Stimulated activated naive CD8-positive, alpha-beta T cell treated with anti-CD3 and anti-CD28 coated beads, Interleukin-15, Interleukin-2, amounts not matched to agents 100 ng/mL and 50 ng/mL, for 24 hours (primary cell): Measurements from ENCODE around the gene RNF135.
"Not testable (repeated sequence)": the region's sequence is repeated elsewhere in the genome, so short reads cannot be mapped to it uniquely, and the experiment has no call there.

Source experiments
- H3K27ac Mint-ChIP-seq: one replicate; pipeline ENCODE4 v1.8.0; 2021; ENCODE audit warnings: mild to moderate bottlenecking, mixed read lengths
- H3K27me3 Mint-ChIP-seq: one replicate; pipeline ENCODE4 v1.8.0; 2021; ENCODE audit warnings: mixed read lengths
- H3K36me3 Mint-ChIP-seq: one replicate; pipeline ENCODE4 v1.8.0; 2021; ENCODE audit warnings: low read depth, mixed read lengths
- H3K4me1 Mint-ChIP-seq: one replicate; pipeline ENCODE4 v1.8.0; 2021; ENCODE audit warnings: low read depth, mixed read lengths
- H3K4me3 Mint-ChIP-seq: one replicate; pipeline ENCODE4 v1.8.0; 2021; ENCODE audit warnings: mild to moderate bottlenecking, mixed read lengths
- H3K9me3 Mint-ChIP-seq: one replicate; pipeline ENCODE4 v1.8.0; 2021; ENCODE audit warnings: mixed read lengths

The RNF135 gene, protein sequence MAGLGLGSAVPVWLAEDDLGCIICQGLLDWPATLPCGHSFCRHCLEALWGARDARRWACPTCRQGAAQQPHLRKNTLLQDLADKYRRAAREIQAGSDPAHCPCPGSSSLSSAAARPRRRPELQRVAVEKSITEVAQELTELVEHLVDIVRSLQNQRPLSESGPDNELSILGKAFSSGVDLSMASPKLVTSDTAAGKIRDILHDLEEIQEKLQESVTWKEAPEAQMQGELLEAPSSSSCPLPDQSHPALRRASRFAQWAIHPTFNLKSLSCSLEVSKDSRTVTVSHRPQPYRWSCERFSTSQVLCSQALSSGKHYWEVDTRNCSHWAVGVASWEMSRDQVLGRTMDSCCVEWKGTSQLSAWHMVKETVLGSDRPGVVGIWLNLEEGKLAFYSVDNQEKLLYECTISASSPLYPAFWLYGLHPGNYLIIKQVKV

GRCh38 chr17:30970831-30971567 lies at the start of gene RNF135:
TSS of gene RNF135 (plus strand) at chr17:30971039. CDS start at chr17:30971074, 35 bp downstream.
- Mint-ChIP-seq H3K27me3 (peaks cover 17% of the 10 kb centered on the region), H3K9me3 (peaks cover 4% of the 10 kb centered on the region), H3K27ac (peak within 1 kb of the TSS; percentile 86), H3K4me1 (peaks cover 53% of the 10 kb centered on the region), H3K36me3 (peaks cover 23% of the 10 kb centered on the region), H3K4me3 (peak within 1 kb of the TSS; percentile 88)

- peaks cover 13% of the 10 kb centered on the region for H3K4me1 Mint-ChIP-seq
- H3K9me3 Mint-ChIP-seq = no peaks in the 10 kb centered on the region
- H3K27ac Mint-ChIP-seq = no peak within 1 kb of the TSS
- peaks cover 47% of the 10 kb centered on the region for H3K27me3 Mint-ChIP-seq
- peak within 1 kb of the TSS; percentile 80 for H3K4me3 Mint-ChIP-seq
- H3K36me3 Mint-ChIP-seq = no peaks in the 10 kb centered on the region
These were observed 49.2 kb upstream of the RNF135 start, which contains the start of gene ADAP2 for GRCh38 chr17:30921544-30922196. TSS of gene ADAP2 (plus strand) at chr17:30921945. CDS start at chr17:30922015, 70 bp downstream.

GRCh38 chr17:30922235-30923030 lies 48.4 kb upstream of the RNF135 start:
- no peaks in the 10 kb centered on the region for H3K36me3 Mint-ChIP-seq
- no peak overlapping the region for H3K27ac Mint-ChIP-seq
- peaks cover 13% of the 10 kb centered on the region for H3K4me1 Mint-ChIP-seq
- peak overlapping the region; percentile 80 for H3K4me3 Mint-ChIP-seq
- peaks cover 52% of the 10 kb centered on the region for H3K27me3 Mint-ChIP-seq
- no peaks in the 10 kb centered on the region for H3K9me3 Mint-ChIP-seq

DNA sequence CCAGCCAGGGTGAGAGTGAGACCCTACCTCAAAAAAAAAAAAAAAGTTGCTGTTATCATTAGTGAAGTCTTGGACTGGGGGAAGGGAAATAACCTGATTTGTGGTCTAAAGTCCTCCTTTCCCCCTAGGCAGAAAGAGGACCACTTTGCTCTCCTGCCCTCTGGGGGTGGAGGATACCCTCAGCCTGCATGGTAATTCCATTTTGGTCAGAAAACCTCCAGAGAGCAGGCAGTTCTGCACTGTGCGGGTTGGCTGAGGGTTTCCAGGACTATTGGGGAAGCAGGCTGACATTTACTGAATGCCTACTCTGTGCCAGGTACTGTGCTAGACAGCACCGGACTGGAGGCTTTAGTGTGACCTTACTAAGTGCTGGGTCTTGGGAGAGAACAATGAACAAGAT lies 46.5 kb upstream of the RNF135 start:
- Mint-ChIP-seq H3K9me3 (no peaks in the 10 kb centered on the region), H3K36me3 (no peaks in the 10 kb centered on the region), H3K4me3 (no peak overlapping the region), H3K27ac (no peak overlapping the region), H3K27me3 (peaks cover 50% of the 10 kb centered on the region), H3K4me1 (peaks cover 13% of the 10 kb centered on the region)

- Mint-ChIP-seq H3K27me3 (peaks cover 35% of the 10 kb centered on the region), H3K9me3 (no peaks in the 10 kb centered on the region), H3K4me1 (peaks cover 8% of the 10 kb centered on the region), H3K27ac (no peak overlapping the region), H3K4me3 (no peak overlapping the region), H3K36me3 (no peaks in the 10 kb centered on the region)
These were observed 44.3 kb upstream of the RNF135 start for GRCh38 chr17:30926516-30926915.

GRCh38 chr17:30927756-30928155 lies 43.1 kb upstream of the RNF135 start:
- no peaks in the 10 kb centered on the region for H3K9me3 Mint-ChIP-seq
- no peaks in the 10 kb centered on the region for H3K36me3 Mint-ChIP-seq
- no peak overlapping the region for H3K4me3 Mint-ChIP-seq
- H3K4me1 Mint-ChIP-seq = peaks cover 3% of the 10 kb centered on the region
- peaks cover 29% of the 10 kb centered on the region for H3K27me3 Mint-ChIP-seq
- H3K27ac Mint-ChIP-seq = no peak overlapping the region

GRCh38 chr17:30928584-30928983 lies 42.3 kb upstream of the RNF135 start:
- Mint-ChIP-seq H3K27me3 (peaks cover 26% of the 10 kb centered on the region), H3K27ac (no peak overlapping the region), H3K4me3 (no peak overlapping the region), H3K36me3 (no peaks in the 10 kb centered on the region), H3K4me1 (no peaks in the 10 kb centered on the region), H3K9me3 (no peaks in the 10 kb centered on the region)

DNA sequence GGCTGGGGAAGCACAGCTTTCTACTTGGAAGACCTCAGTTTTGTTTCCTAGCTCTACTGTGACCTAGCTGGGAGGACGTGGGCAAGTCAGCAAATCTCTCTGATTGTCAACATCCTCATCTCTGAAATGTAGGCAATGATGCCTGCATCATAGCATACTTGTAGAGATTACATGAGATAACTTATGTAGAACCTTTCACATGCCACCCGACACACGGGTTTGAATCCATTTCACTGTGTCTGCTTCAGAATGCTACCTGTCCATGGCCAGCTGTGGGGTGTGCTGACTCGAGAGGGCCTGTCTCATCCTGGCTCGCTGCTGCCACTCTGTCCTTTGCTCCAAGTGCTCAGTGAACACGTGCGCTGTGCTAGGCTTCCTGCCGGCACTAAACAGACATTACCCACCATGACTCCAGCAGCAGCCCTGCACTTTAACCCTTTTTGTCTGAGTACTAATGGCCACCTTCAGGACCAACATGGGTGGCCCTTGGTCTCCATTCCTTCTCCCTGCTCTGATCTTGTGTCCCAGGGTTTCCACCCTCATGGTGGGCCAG lies 41.7 kb upstream of the RNF135 start:
- Mint-ChIP-seq H3K27me3 (peaks cover 24% of the 10 kb centered on the region), H3K9me3 (no peaks in the 10 kb centered on the region), H3K4me3 (no peak overlapping the region), H3K4me1 (no peaks in the 10 kb centered on the region), H3K27ac (no peak overlapping the region), H3K36me3 (no peaks in the 10 kb centered on the region)

GRCh38 chr17:30929861-30930260 lies 41.0 kb upstream of the RNF135 start:
- H3K36me3 Mint-ChIP-seq, H3K27ac Mint-ChIP-seq, H3K9me3 Mint-ChIP-seq, H3K4me3 Mint-ChIP-seq, H3K4me1 Mint-ChIP-seq: not testable (repeated sequence)
- peaks cover 19% of the 10 kb centered on the region for H3K27me3 Mint-ChIP-seq

GRCh38 chr17:30930495-30930894 lies 40.3 kb upstream of the RNF135 start:
- no peak overlapping the region for H3K4me3 Mint-ChIP-seq
- H3K9me3 Mint-ChIP-seq = no peaks in the 10 kb centered on the region
- peaks cover 16% of the 10 kb centered on the region for H3K27me3 Mint-ChIP-seq
- H3K4me1 Mint-ChIP-seq = no peaks in the 10 kb centered on the region
- no peaks in the 10 kb centered on the region for H3K36me3 Mint-ChIP-seq
- no peak overlapping the region for H3K27ac Mint-ChIP-seq

DNA sequence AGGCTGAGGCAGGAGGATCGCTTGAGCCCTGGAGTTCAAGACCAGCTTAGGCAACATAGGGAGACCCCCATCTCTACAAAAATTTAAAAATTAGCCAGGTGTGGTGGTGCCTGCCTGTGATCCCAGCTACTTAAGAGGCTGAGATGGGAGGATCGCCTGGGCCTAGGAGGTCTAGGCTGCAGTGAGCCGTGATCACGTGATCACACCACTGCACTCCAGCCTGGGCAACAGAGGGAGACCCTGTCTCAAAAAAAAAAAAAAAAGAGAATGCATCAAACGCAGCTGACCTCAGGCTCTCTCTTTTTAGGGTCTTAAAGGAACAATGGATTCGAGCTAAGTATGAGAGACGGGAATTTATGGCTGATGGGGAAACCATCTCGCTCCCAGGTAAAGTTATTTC lies 39.3 kb upstream of the RNF135 start:
- not testable (repeated sequence) for H3K27me3 Mint-ChIP-seq, H3K27ac Mint-ChIP-seq, H3K4me1 Mint-ChIP-seq, H3K4me3 Mint-ChIP-seq, H3K9me3 Mint-ChIP-seq, H3K36me3 Mint-ChIP-seq

DNA sequence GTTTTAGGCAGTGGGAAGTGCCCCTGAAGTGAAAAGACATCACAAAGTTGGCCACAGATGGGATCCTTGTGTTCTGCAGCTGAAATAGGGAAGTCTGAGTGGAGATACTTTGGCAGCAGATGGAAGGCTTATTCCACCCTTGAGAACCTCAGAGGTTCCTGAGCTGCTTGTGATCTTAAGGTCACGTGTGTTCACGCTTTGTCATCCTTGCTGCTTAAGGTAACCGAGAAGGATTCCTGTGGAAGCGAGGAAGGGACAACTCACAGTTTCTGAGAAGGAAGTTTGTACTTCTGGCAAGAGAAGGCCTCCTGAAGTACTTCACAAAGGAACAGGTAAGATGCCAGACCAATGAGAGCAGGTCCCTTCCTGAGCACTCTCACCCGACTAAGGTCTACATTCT lies 36.9 kb upstream of the RNF135 start:
- H3K4me3 Mint-ChIP-seq = no peak overlapping the region
- peaks cover under 1% of the 10 kb centered on the region for H3K4me1 Mint-ChIP-seq
- H3K27ac Mint-ChIP-seq = no peak overlapping the region
- no peaks in the 10 kb centered on the region for H3K27me3 Mint-ChIP-seq
- H3K9me3 Mint-ChIP-seq = no peaks in the 10 kb centered on the region
- H3K36me3 Mint-ChIP-seq = no peaks in the 10 kb centered on the region

- no peak overlapping the region for H3K4me3 Mint-ChIP-seq
- no peaks in the 10 kb centered on the region for H3K27me3 Mint-ChIP-seq
- no peaks in the 10 kb centered on the region for H3K9me3 Mint-ChIP-seq
- H3K4me1 Mint-ChIP-seq = peaks cover 6% of the 10 kb centered on the region
- H3K27ac Mint-ChIP-seq = no peak overlapping the region
- H3K36me3 Mint-ChIP-seq = no peaks in the 10 kb centered on the region
These were observed 31.7 kb upstream of the RNF135 start for GRCh38 chr17:30939051-30939689.
